Calu3 (cell line): ENCODE results near the gene ADCY3. TPM values are rescaled to one million over a fixed set of nuclear protein-coding genes. Genes with fewer than 3 reads are reported as not detected.

Experiments
- BruUV-seq: library from RNA; stranded (reverse); fragments of 400-500 nt; replicated peaks from 2 replicates; lab custom pipeline; 2021; lab: Mats Ljungman, UMichigan
- CTCF ChIA-PET: fragments of 300-600 bp; sonication (Branson Sonifier 250); formaldehyde crosslinking; loops from one replicate; lab custom pipeline; 2022; ENCODE audit warnings: antibody characterized with exemption; lab: Charles Lee
- DNase-seq: peaks from one replicate; pipeline ENCODE4 v3.0.0; 2022
- H3K27ac Mint-ChIP-seq: one replicate; pipeline ENCODE4 v1.8.0; 2022; ENCODE audit warnings: mixed read lengths; ENCODE audit not compliant: unreplicated experiment
- H3K27me3 Mint-ChIP-seq: one replicate; pipeline ENCODE4 v1.8.0; 2022; ENCODE audit warnings: mixed read lengths; ENCODE audit not compliant: unreplicated experiment
- H3K36me3 Mint-ChIP-seq: one replicate; pipeline ENCODE4 v1.8.0; 2022; ENCODE audit warnings: mild to moderate bottlenecking, moderate library complexity, mixed read lengths; ENCODE audit not compliant: insufficient read depth, unreplicated experiment
- H3K4me1 Mint-ChIP-seq: one replicate; pipeline ENCODE4 v1.8.0; 2022; ENCODE audit warnings: mild to moderate bottlenecking, low read depth, mixed read lengths; ENCODE audit not compliant: unreplicated experiment
- H3K4me3 Mint-ChIP-seq: one replicate; pipeline ENCODE4 v1.8.0; 2022; ENCODE audit warnings: mild to moderate bottlenecking, low read depth, moderate library complexity, mixed read lengths; ENCODE audit not compliant: unreplicated experiment
- H3K9me3 Mint-ChIP-seq: one replicate; pipeline ENCODE4 v1.8.0; 2022; ENCODE audit warnings: low read depth, mixed read lengths; ENCODE audit not compliant: unreplicated experiment
- CTCF ChIP-seq: fragments of 200-600 bp; IDR thresholded peaks from one replicate; pipeline ENCODE4 v1.8.0; 2022; ENCODE audit warnings: antibody characterized with exemption; ENCODE audit not compliant: unreplicated experiment
- intact Hi-C: fragments of 100-400 bp; cut with micrococcal nuclease; formaldehyde crosslinking; loops from one replicate; pipeline ENCODE4 v1.10.0; 2022; ENCODE audit not compliant: unreplicated experiment
- total RNA-seq: library from RNA; stranded (reverse); gene quantifications from 2 replicates; pipeline ENCODE4 v1.2.3, GENCODE V29; 2022

ADCY3 gene
- total RNA-seq, 1 experiment from 2014 or later: 63.7 TPM

DNA sequence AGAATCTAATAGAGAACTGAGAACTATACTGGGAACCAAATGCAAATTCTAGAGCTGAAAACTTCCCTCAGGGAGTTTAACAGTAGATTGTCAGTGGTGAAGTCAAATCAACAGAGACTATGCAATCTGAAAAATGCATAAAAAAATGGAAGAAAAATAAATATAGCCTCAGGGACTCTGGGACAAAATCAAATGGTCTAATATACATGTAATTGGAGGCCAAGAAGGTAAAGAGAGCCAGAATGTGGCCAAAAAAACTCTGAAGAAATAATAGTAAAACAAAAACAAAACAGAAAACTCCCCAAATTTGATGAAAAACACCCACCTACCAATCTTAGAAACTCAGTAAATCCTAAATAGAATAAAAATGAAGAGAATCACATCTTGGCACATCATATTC is 35.2 kb upstream of the ADCY3 start:
- no peak overlapping the region for H3K4me3 Mint-ChIP-seq
- CTCF ChIA-PET: no interaction called here
- no peak for DNase-seq
- H3K27ac Mint-ChIP-seq: no peak overlapping the region
- H3K36me3 Mint-ChIP-seq: peaks cover under 1% of the 10 kb centered on the region
- no peak for TF ChIP-seq CTCF
- H3K4me1 Mint-ChIP-seq: no peaks in the 10 kb centered on the region
- BruUV-seq: no TSS peak
- no peaks in the 10 kb centered on the region for H3K27me3 Mint-ChIP-seq
- intact Hi-C loops: no loop called here
- peaks cover 5% of the 10 kb centered on the region for H3K9me3 Mint-ChIP-seq

- intact Hi-C loops: no loop called here
- Mint-ChIP-seq H3K4me1 (no peaks in the 10 kb centered on the region), H3K27ac (no peak overlapping the region), H3K4me3 (no peak overlapping the region), H3K27me3 (no peaks in the 10 kb centered on the region), H3K9me3 (peaks cover 1% of the 10 kb centered on the region), H3K36me3 (no peaks in the 10 kb centered on the region)
- no peak for DNase-seq
- CTCF ChIA-PET: no interaction called here
- no peak for TF ChIP-seq CTCF
- no TSS peak for BruUV-seq
These were observed 30.1 kb upstream of the ADCY3 start for GRCh38 chr2:24950102-24950501.

GRCh38 chr2:24948506-24948905 is 28.5 kb upstream of the ADCY3 start:
- no TSS peak for BruUV-seq
- no peak for TF ChIP-seq CTCF
- Mint-ChIP-seq H3K36me3 (no peaks in the 10 kb centered on the region), H3K27ac (no peak overlapping the region), H3K27me3 (no peaks in the 10 kb centered on the region), H3K4me3 (no peak overlapping the region), H3K4me1 (no peaks in the 10 kb centered on the region), H3K9me3 (no peaks in the 10 kb centered on the region)
- intact Hi-C loops: no loop called here
- no peak for DNase-seq
- CTCF ChIA-PET: no interaction called here

DNA sequence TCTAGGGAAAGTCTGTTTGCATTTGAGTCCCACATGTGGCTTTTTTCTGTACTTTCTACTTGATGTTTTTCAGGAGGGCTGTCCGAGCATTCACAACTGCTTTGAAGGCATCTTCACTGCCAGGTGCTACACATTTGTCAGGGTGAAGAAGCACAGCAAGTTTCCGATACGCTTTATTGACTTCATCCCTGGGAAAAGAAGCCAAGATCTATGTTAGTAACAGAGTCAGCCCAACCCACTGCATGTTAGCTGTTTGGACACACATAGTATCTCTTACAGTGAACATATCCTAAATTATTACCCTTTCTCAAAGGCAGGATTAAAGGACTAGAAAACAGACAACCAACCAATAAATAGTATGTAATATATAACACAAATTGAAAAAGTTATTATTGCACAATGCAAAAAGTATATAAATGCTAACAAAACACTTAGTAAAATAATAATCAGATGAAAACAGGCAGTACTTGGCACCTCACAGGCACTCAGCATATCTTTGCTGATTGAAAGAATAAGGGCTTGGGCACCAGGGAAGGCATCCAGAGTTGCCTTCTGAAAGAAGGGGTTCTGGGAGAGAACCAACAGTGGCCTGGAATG is 27.6 kb upstream of the ADCY3 start:
- BruUV-seq: no TSS peak
- no peaks in the 10 kb centered on the region for H3K36me3 Mint-ChIP-seq
- intact Hi-C loops: no loop called here
- no peaks in the 10 kb centered on the region for H3K4me1 Mint-ChIP-seq
- DNase-seq: no peak
- no peak overlapping the region for H3K27ac Mint-ChIP-seq
- H3K4me3 Mint-ChIP-seq: no peak overlapping the region
- no peaks in the 10 kb centered on the region for H3K27me3 Mint-ChIP-seq
- no peaks in the 10 kb centered on the region for H3K9me3 Mint-ChIP-seq
- CTCF ChIA-PET: no interaction called here
- no peak for TF ChIP-seq CTCF
